IMR-90 (cell line): ENCODE measurements around the gene CGNL1. TPM values are rescaled to one million over a fixed set of nuclear protein-coding genes. Genes with fewer than 3 reads are reported as not detected.

Experiments
- ATAC-seq: fragments of 200-7000 bp; cut with Tn5 transposase; 2 replicates; pipeline ENCODE4 v1.9.1; 2020; ENCODE audit warnings: low read depth, mild to moderate bottlenecking, moderate library complexity
- BruUV-seq: library from RNA; stranded (reverse); fragments of 400-500 nt; replicated peaks from 2 replicates; lab custom pipeline; 2021; lab: Mats Ljungman, UMichigan
- CTCF ChIA-PET: fragments of 300-600 bp; formaldehyde crosslinking; extraction: SDS; loops from one replicate; lab custom pipeline; 2021; ENCODE audit warnings: antibody characterized with exemption; lab: Yijun Ruan, JAX
- POLR2A ChIA-PET: fragments of 300-600 bp; sonication (Branson Sonifier 250); formaldehyde crosslinking; loops from one replicate; lab custom pipeline; 2022; ENCODE audit warnings: antibody characterized with exemption; ENCODE audit not compliant: unreplicated experiment; lab: Charles Lee
- DNase-seq: peaks from one replicate; pipeline ENCODE4 v3.0.0; 2013
- H2AFZ ChIP-seq: replicated peaks from 2 replicates; pipeline ENCODE3; 2013; ENCODE audit warnings: low read length, mild to moderate bottlenecking; ENCODE audit not compliant: poor library complexity
- H2AK5ac ChIP-seq: 2 replicates; pipeline ENCODE4 v1.6.1; 2013; ENCODE audit warnings: low read depth, low read length, inconsistent platforms
- H2AK9ac ChIP-seq: replicated peaks from 2 replicates; pipeline ENCODE3; 2013; ENCODE audit warnings: mild to moderate bottlenecking, low read depth, low read length, moderate library complexity; ENCODE audit not compliant: poor library complexity
- H2BK120ac ChIP-seq: 2 replicates; pipeline ENCODE4 v1.6.1; 2013; ENCODE audit warnings: low read depth, low read length, inconsistent platforms
- H2BK15ac ChIP-seq: 3 replicates; pipeline ENCODE4 v1.6.1; 2013; ENCODE audit warnings: low read depth, low read length, inconsistent platforms
- H2BK20ac ChIP-seq: 2 replicates; pipeline ENCODE4 v1.6.1; 2013; ENCODE audit warnings: low read depth, mild to moderate bottlenecking, inconsistent platforms, low read length, moderate library complexity
- H2BK5ac ChIP-seq: 2 replicates; pipeline ENCODE4 v1.6.1; 2013; ENCODE audit warnings: mild to moderate bottlenecking, low read depth, low read length, inconsistent platforms; ENCODE audit not compliant: poor library complexity, severe bottlenecking
- H3K14ac ChIP-seq: replicated peaks from 2 replicates; pipeline ENCODE4 v1.6.1; 2013; ENCODE audit warnings: low read depth, low read length, inconsistent platforms
- H3K18ac ChIP-seq: 2 replicates; pipeline ENCODE4 v1.6.1; 2013; ENCODE audit warnings: low read depth, low read length, control low read depth
- H3K23ac ChIP-seq: 2 replicates; pipeline ENCODE4 v1.6.1; 2013; ENCODE audit warnings: low read depth, low read length, inconsistent platforms
- H3K27ac ChIP-seq: 2 replicates; pipeline ENCODE4 v1.5.1; 2013; ENCODE audit warnings: mild to moderate bottlenecking, control low read depth, low read length; ENCODE audit not compliant: insufficient read depth
- H3K27me3 ChIP-seq: 2 replicates; pipeline ENCODE4 v1.6.1; 2013; ENCODE audit warnings: low read length; ENCODE audit not compliant: control insufficient read depth, insufficient read depth
- H3K36me3 ChIP-seq: 2 replicates; pipeline ENCODE4 v1.6.1; 2013; ENCODE audit warnings: low read length, mixed read lengths; ENCODE audit not compliant: control insufficient read depth, insufficient read depth
- H3K4ac ChIP-seq: 2 replicates; pipeline ENCODE4 v1.6.1; 2013; ENCODE audit warnings: low read depth, low read length, inconsistent platforms
- H3K4me1 ChIP-seq: 2 replicates; pipeline ENCODE4 v1.6.1; 2013; ENCODE audit warnings: low read length, mixed read lengths; ENCODE audit not compliant: control insufficient read depth, insufficient read depth
- H3K4me2 ChIP-seq: 2 replicates; pipeline ENCODE4 v1.6.1; 2013; ENCODE audit warnings: low read depth, mild to moderate bottlenecking, control low read depth, low read length, moderate library complexity
- H3K4me3 ChIP-seq: 2 replicates; pipeline ENCODE4 v1.5.1; 2013; ENCODE audit warnings: low read depth, mild to moderate bottlenecking, control low read depth, low read length, moderate library complexity; ENCODE audit not compliant: insufficient read depth
- H3K56ac ChIP-seq: 2 replicates; pipeline ENCODE4 v1.6.1; 2013; ENCODE audit warnings: low read length, inconsistent platforms; ENCODE audit not compliant: insufficient read depth; ENCODE audit errors: extremely low read depth
- H3K79me1 ChIP-seq, 2 experiments: 2 replicates each; pipeline ENCODE4 v1.6.1; 2013; ENCODE audit warnings: low read length in 2 of 2, inconsistent platforms in 1 of 2, low read depth in 1 of 2
- H3K9ac ChIP-seq: 2 replicates; pipeline ENCODE4 v1.6.1; 2013; ENCODE audit warnings: low read depth, low read length, control low read depth
- H3K9me1 ChIP-seq: 2 replicates; pipeline ENCODE4 v1.6.1; 2013; ENCODE audit warnings: low read length, inconsistent platforms; ENCODE audit not compliant: insufficient read depth
- H3K9me3 ChIP-seq: 2 replicates; pipeline ENCODE4 v1.6.1; 2013; ENCODE audit warnings: low read length; ENCODE audit not compliant: control insufficient read depth, insufficient read depth
- H4K20me1 ChIP-seq: 2 replicates; pipeline ENCODE4 v1.6.1; 2013; ENCODE audit warnings: low read length, inconsistent platforms; ENCODE audit not compliant: insufficient read depth
- H4K5ac ChIP-seq: 2 replicates; pipeline ENCODE4 v1.6.1; 2013; ENCODE audit warnings: mild to moderate bottlenecking, low read depth, low read length, control low read depth
- H4K8ac ChIP-seq, 2 experiments: 2 replicates each; pipeline ENCODE4 v1.6.1; 2013; ENCODE audit warnings: low read depth in 2 of 2, low read length in 2 of 2, control low read depth in 1 of 2, inconsistent platforms in 1 of 2
- H4K91ac ChIP-seq: 2 replicates; pipeline ENCODE4 v1.6.1; 2013; ENCODE audit warnings: low read depth, low read length, inconsistent platforms; ENCODE audit not compliant: insufficient read depth
- NFE2L2 ChIP-seq: fragments of 150-350 bp; IDR thresholded peaks from 2 replicates; pipeline ENCODE4 v1.6.1; 2016; ENCODE audit warnings: low read depth, mild to moderate bottlenecking, low read length
- POLR2A ChIP-seq: IDR thresholded peaks from 2 replicates; pipeline ENCODE4 v1.6.1; 2012; ENCODE audit warnings: mild to moderate bottlenecking, low read depth, low read length
- RCOR1 ChIP-seq: IDR thresholded peaks from 2 replicates; pipeline ENCODE4 v1.6.1; 2012; ENCODE audit warnings: mild to moderate bottlenecking, low read length, improper control_type of control experiment; ENCODE audit not compliant: insufficient replicate concordance
- RFX5 ChIP-seq: IDR thresholded peaks from 2 replicates; pipeline ENCODE4 v1.8.0; 2012; ENCODE audit warnings: low read depth, mild to moderate bottlenecking, low read length, moderate library complexity
- WGBS, 2 experiments: methylation state at CpG; one replicate each; pipeline versions ENCODE4 v1.1.5 to v1.1.7; 2013; ENCODE audit warnings: missing lambda C conversion rate in 2 of 2; ENCODE audit not compliant: insufficient read length in 1 of 2; ENCODE audit errors: extremely low coverage in 2 of 2; 5-methylcytosine and 5-hydroxymethylcytosine counted together
- dilution Hi-C: fragments of 300-500 bp; cut with HindIII; formaldehyde crosslinking; loops from one replicate; pipeline ENCODE4 v1.14.3; 2018; ENCODE audit warnings: low sequenced_read_pairs; ENCODE audit not compliant: unreplicated experiment
- in situ Hi-C: fragments of 300-500 bp; cut with MboI; formaldehyde crosslinking; loops from 3 replicates; pipeline ENCODE4 v1.14.3; 2019; ENCODE audit warnings: low sequenced_read_pairs, inconsistent platforms, mixed read lengths
- intact Hi-C: fragments of 100-400 bp; cut with micrococcal nuclease; formaldehyde crosslinking; loops from 2 replicates; pipeline ENCODE4 v1.10.0; 2022
- polyA plus RNA-seq, 3 experiments: library from polyadenylated mRNA; depleted of rRNA; stranded (reverse); fragments of >200 nt; gene quantifications; 2 replicates each; pipeline ENCODE4 v1.2.3, GENCODE V29; 2012; ENCODE audit warnings: low replicate concordance in 1 of 3
- total RNA-seq: library from RNA; depleted of rRNA; stranded (reverse); fragments of >200 nt; gene quantifications from 2 replicates; pipeline ENCODE4 v1.2.3, GENCODE V29; 2012

Gene CGNL1
- total and polyA plus RNA-seq, 2 of the 4 experiments (the other 2 are of a cell fraction): 0.07 to 0.18 TPM

- Histone ChIP-seq H3K9ac (no peak overlapping the region), H2BK5ac (no peak overlapping the region), H3K4me1 (peaks cover 3% of the 10 kb centered on the region; the same call in 1 of the 2 replicates), H3K23ac (peak overlapping the region; percentile 38; the same call in 1 of the 2 replicates), H3K27me3 (peaks cover 68% of the 10 kb centered on the region), H4K8ac (no peak overlapping the region), H2AFZ (peak overlapping the region; percentile 88), H3K4ac (no peak overlapping the region), H3K18ac (no peak overlapping the region), H2BK15ac (no peak overlapping the region), H3K36me3 (no peaks in the 10 kb centered on the region), H3K27ac (no peak overlapping the region), H3K4me3 (peak overlapping the region; percentile 32), H2BK120ac (no peak overlapping the region), H3K14ac (no peak overlapping the region), H3K9me1 (no peaks in the 10 kb centered on the region), H3K56ac (no peak overlapping the region), H2BK20ac (no peak overlapping the region), H2AK9ac (no peak overlapping the region), H2AK5ac (no peak overlapping the region; the same call in 1 of the 2 replicates), H4K91ac (no peak overlapping the region), H4K5ac (no peak overlapping the region), H3K4me2 (peak overlapping the region; percentile 53; the same call in 1 of the 2 replicates), H3K79me1 (no peaks in the 10 kb centered on the region), H4K20me1 (no peaks in the 10 kb centered on the region), H3K9me3 (0 out of 2 replicates have a peak, but pooled peaks cover 2% of the 10 kb centered on the region)
- dilution Hi-C loops (no loop called here), in situ Hi-C loops (no loop called here), intact Hi-C loops (no loop called here)
- no TSS peak for BruUV-seq
- CTCF ChIA-PET: no interaction called here
- ATAC-seq: peak; percentile 59
- 16% methylated on average over 21 of the region's 48 CpGs; no CpG with 5 or more reads in 1 of the 2 experiments for WGBS, 2 experiments
- POLR2A ChIA-PET: no interaction called here
- peak; percentile 4 for DNase-seq
- no peak for TF ChIP-seq NFE2L2
- TF ChIP-seq POLR2A: no peak
- TF ChIP-seq RFX5: no peak
- no peak for TF ChIP-seq RCOR1
These were observed 582 bp downstream of the CGNL1 start for GRCh38 chr15:57376696-57377477.
